ENCODE data around the gene BLTP2.
"Not testable (repeated sequence)": the region's sequence is repeated elsewhere in the genome, so short reads cannot be mapped to it uniquely, and the experiment has no call there.

Gene BLTP2

DNA sequence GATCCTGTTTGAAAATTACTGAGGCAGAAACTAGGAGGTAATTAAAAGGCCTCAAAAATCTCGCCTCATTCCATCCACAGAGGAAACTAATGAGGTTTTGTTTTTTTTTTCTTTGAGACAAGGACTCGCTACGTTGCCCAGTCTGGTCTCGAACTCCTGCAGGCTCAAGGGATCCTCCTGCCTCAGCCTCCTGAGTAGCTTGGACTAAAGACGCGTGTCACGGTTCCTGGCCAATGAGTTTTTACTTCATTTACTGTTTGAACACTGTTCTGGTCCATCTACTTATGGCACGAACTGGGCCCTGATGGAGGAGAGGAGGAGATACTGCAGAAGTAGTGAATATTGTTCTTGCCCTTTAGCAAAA is 600 bp upstream of the BLTP2 start:
- DNase-seq: no peak

DNA sequence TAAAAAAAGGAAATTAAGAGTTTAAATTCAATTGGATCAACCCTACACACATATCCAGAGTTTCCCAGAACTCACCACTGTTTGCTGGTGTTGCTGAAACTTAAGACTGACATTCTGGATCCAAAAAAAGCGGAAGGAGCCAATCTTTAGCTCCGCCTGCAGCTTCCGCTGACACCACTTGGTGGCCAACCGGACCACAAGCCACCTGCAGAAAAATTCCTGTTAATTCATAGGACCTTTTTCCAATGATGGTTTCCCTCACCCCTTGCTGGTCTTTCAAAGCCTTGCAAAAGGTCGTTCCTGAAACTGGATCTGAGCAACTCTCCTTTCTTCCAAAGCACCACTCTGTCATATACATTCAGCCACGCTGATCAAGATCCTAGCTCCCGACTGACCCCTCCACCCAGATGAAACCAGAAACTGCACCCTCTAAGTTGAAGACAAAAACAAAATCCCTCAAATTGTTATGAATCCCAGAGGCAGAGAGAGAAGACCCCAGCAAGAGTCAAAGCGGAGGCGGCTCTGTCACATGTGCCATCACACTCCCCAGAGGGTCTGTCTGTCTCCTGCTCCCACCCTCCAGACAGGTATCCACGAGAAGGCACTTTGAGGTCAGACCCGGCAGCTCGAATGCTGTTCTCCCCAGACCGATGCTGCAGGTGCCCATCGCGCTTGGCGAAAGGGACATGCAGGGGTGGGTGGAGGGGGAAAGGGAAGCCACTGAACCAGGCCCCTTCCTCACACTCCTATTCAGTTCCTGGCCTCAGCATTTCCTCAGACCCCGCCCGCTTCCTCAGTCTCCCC is 773 bp downstream of the BLTP2 start:
- peak; percentile 2 for DNase-seq

- DNase-seq: no peak
These were observed 3.4 kb downstream of the BLTP2 start for GRCh38 chr17:28641579-28641978.

DNA sequence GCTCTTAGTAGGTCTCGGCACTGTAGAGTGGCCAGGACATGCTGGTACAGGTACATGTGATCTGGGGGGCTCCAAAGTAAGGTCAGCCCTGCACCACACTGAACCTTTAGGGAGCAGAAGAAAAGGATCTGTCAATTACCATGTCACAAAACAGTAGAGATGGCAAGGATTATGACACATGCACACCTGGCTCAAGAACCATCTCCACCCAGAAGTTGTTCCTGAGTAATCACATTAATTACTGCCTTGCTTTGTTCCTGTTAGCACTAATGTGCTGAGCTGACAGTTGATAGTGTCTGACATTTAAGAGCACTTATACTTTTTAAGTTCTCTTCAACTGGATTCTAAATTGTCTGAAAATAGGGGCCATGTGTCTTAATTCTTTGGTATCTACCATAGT is 9.5 kb downstream of the BLTP2 start:
- no peak for DNase-seq

GRCh38 chr17:28634206-28634865 is 10.6 kb downstream of the BLTP2 start:
- DNase-seq: peak; percentile 6

DNA sequence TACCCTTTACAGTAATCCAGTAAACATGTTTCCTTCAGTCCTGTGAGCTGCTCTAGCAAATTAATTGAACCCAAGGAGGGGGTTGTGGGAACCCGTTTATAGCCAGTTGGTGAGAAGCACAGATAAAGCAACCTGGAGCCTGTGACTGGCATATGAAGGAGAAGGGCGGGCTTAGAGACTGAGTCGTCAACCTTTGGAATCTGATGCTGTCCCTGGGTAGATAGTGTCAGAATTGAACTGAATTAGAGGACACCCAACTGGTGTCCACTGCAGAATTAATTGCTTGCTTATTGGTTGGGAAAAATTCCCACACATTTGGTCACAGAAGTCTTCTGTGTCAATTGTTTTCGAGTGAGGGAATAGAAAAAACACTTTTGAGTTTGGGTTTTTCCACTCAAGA is 18.1 kb downstream of the BLTP2 start:
- no peak for DNase-seq

- DNase-seq: no peak
These were observed 20.8 kb downstream of the BLTP2 start for GRCh38 chr17:28624148-28624547.

DNA sequence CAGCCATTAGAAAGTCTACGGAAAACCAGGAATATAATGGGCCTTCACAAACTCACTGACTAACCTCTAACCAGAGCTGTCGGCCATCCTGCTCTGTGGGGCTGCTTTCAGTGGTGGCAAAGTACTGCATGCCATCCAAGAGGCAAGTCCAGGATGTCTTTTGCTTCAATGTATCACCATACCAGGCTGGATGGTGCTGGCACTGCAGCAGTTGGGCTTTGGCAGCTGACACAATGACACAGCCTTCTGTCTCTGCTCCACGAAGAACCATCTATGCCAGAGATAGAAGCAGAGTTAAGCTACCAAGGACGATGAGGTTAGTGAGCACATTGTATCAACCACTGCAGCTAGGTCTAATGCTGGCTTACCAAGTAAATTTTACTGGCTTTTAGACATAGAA is 21.3 kb downstream of the BLTP2 start:
- DNase-seq: no peak

GRCh38 chr17:28622186-28622585 is 22.8 kb downstream of the BLTP2 start:
- no peak for DNase-seq

- DNase-seq: no peak
These were observed 24.9 kb downstream of the BLTP2 start for GRCh38 chr17:28620010-28620409.

GRCh38 chr17:28618464-28618863 is 26.5 kb downstream of the BLTP2 start:
- DNase-seq: no peak

DNA sequence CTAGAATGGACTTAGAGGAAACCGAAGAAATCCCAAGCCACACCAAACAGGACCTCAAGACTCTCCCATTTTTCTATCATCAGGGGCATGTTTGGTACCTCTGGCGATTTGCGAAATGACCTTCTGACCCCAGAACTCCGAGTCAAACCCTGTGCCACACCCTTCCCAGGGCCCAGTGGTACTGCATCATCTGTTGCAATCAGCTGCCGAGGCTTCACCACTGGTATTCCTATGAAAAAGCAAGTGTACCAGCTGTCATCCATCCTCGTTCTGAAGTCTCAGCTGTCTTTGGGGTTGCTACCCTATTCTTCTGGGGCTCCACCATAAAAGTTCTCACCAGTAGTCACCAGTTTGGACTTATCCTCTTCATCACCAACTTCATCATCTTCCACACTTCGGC is 28.7 kb downstream of the BLTP2 start:
- no peak for DNase-seq

DNA sequence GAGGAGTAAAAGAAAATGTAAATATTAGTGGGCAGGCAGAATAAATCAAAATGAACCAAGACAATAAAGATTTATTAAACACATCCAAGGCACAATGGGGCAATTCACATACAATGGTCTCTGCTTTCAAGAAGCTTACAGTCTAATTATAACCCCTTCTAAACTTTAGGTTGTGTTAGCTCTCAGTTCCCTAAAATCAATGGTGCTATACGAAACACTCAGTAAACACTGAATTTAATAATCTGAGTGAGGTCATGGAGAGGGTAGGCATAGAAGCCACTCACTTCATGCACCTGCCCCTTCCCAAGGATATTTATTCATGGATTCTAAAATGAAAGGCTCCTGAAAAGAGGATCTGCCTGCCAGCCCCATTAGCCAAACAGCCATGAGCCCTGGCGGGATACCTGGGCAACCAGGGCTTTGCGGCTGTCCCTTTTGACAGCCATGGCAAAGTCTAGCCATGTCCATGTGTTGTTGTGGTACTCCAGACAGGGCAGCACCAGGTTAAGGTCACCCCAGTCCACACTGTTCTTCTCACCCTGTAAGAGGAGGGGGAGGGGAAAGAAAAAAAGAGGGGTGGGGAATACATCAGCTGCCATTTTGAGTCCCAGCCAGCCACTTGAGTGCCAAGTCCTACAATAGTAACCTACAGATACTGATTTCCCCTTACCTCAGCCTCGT is 29.6 kb downstream of the BLTP2 start:
- peak; percentile 69 for DNase-seq

DNA sequence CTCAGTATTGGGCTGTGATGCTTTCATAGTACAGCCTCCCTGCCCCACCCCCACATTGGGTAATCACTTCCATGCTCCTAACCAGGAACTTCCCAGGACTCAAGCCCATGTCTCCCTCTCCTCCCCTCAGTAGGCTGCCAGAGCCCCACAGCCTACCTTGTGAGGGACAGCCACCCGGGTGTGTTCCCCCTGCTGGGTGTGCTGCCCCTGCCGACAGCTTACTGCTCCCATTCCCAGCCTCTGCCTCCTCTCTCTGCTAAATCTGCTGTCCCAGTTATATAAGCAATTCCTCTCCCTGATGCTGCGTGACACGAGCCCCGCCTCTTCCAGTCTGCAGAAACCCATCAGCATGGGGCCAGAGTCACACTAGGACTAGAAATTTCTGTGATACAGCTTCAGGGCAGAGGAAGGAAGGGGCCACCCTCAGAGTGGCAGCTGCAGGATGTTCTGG is 31.0 kb downstream of the BLTP2 start, which contains the start of gene RSKR:
Gene RSKR (minus strand): TSS at position 255 of the 451 bp plus-strand sequence. CDS start 24 bp downstream, at position 231.
- DNase-seq: no peak

- peak; percentile 13 for DNase-seq
These were observed 31.8 kb downstream of the BLTP2 start for GRCh38 chr17:28612936-28613872.

DNA sequence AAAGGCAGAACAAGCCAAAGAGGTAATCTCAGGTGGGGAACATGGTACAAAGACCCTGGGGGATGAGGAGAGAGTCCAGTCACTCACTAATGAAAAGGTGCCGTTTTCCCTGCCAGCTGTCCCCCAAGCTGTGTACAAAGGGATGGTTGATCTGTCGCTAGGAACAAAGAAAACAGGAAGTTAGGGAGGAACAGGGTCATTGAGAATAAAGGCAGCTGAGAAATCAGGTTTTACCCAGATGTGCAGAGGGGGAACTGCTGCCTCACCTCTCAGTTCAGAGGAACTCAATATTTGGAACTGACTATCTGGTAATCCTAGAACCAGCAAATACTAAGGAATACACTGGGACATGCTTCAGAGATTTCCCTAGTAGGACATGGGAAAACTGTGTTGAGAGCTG is 32.4 kb downstream of the BLTP2 start:
- DNase-seq: no peak

DNA sequence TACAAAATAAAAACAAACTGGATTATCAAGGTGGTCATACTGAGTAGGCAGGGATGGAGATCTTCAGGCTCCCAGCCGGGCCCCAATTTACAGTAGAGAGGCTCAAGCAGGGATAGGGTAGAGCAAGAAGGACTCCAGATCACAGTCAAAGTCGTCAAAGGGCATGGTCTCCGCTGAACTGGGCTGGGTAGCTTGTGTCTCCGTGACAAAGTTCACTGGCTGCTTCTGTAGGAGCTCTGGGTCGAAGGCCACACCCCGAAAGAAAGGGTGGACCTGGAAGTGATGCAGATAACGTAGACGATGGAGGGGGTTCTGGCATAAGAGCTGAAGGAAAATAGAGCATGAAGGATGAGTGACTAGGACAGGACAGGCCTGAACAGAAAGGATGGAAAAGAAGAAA is 34.6 kb downstream of the BLTP2 start:
- no peak for DNase-seq

DNA sequence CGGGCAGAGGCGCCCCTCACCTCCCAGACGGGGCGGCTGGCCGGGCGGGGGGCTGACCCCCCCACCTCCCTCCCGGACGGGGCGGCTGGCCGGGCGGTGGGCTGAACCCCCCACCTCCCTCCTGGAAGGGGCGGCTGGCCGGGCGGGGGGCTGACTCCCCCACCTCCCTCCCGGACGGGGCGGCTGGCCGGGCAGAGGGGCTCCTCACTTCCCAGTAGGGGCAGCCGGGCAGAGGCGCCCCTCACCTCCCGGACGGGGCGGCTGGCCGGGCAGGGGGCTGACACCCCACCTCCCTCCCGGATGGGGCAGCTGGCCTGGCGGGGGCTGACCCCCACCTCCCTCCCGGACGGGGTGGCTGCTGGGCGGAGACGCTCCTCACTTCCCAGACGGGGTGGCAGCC is 40.9 kb downstream of the BLTP2 start:
- DNase-seq: not testable (repeated sequence)

DNA sequence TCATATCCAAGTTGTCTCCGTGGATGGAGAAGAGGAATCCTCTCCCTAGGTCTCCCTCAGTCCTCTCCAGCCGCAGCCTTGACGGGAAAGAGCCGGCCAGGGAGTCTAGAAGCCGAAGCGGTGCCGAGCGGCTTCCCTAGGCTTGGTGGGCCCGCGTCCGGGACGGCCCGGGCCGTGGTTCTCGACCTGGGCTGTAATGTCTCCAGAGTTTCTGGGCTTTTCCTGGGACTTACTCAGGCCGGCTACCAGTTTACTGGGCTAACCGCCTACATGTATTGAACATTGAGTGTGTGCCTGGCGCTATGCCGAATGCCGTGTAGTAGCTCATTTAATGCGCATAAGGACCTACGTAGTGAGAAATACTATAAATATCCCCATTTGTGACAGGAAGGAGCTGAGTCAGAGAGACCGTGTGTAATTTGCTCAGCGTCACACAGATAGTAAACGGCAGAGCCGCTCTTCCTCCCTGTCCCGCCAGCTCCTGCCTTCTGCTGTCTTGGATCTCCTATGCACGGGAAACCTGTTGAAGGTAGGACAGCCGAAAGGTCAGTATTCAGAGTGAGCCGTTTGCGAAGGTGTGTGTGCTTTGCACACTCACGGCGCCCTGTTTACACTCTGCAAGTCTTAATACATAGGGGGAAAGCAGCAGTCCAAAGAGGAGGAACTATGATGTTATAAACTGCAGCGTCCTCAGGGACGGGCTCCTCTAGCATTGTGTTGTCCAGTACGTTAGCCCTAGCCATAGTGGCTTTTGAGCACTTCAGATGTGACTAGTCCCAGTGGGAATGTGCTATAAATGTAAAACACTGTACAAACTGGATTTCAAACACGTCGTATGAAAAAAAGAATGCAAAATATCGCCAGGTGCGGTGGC is 45.4 kb downstream of the BLTP2 start:
- peak; percentile 49 for DNase-seq

DNA sequence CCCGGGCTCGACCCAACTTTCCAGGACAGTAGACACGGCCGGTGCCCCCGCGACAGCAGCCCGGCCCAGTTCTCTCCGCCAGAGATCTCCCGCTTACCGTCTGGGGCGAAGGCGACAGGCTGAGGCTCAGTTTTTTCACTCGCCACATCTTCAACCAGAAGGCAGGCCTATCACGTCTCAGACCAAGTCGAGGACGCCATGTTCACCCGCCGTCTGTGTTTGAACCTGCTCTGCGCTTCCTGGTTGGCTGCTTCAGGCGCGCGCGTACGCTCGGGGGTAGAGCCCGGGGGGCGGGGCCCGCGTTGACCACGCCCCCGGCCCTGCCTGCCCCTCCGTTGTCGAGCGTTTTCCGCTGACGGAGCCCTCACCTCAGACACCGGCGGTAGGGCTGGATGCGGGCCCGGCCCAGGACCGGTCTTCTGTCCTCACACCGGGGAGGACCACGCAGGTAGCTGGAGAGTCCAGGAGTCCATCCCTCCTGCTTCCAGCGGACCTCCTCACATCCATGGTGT is 46.1 kb downstream of the BLTP2 start, which contains the start of gene SPAG5:
Gene SPAG5 (minus strand): TSS at position 227 of the 512 bp plus-strand sequence. CDS start 79 bp downstream, at position 148.
- DNase-seq: peak; percentile 91

- DNase-seq: no peak
These were observed 46.6 kb downstream of the BLTP2 start for GRCh38 chr17:28598389-28598788.
